BE2C (cell line): ENCODE results near the gene CREBZF.
"Not testable (repeated sequence)": the region's sequence is repeated elsewhere in the genome, so short reads cannot be mapped to it uniquely, and the experiment has no call there.

Source experiments
- DNase-seq: peaks from one replicate; pipeline ENCODE4 v3.0.0-alpha.2; 2020
- H3K27me3 ChIP-seq: fragments of 250-450 bp; sonication (Bioruptor Pico); 2 replicates; pipeline ENCODE4 v1.5.1; 2020; ENCODE audit warnings: mild to moderate bottlenecking
- H3K36me3 ChIP-seq: fragments of 250-450 bp; sonication (Bioruptor Pico); 2 replicates; pipeline ENCODE4 v1.5.1; 2020; ENCODE audit warnings: mild to moderate bottlenecking
- H3K4me1 ChIP-seq: fragments of 250-450 bp; sonication (Bioruptor Pico); 2 replicates; pipeline ENCODE4 v1.5.1; 2020
- H3K4me3 ChIP-seq: 2 replicates; pipeline ENCODE4 v1.5.1; 2011; ENCODE audit warnings: low read depth, low read length
- H3K9me3 ChIP-seq: fragments of 250-450 bp; sonication (Bioruptor Pico); 2 replicates; pipeline ENCODE4 v1.5.1; 2020
- CTCF ChIP-seq: IDR thresholded peaks from 2 replicates; pipeline ENCODE4 v1.5.1; 2012; ENCODE audit warnings: mild to moderate bottlenecking, low read depth, low read length

The CREBZF gene

GRCh38 chr11:85673393-85673792, 8.5 kb upstream of the CREBZF start:
- TF ChIP-seq CTCF, result no peak

GRCh38 chr11:85672105-85672902, 7.4 kb upstream of the CREBZF start:
- Histone ChIP-seq H3K36me3 (no peaks in the 10 kb centered on the region), H3K4me1 (no peaks in the 10 kb centered on the region), H3K27me3 (peaks cover 15% of the 10 kb centered on the region), H3K9me3 (no peaks in the 10 kb centered on the region), H3K4me3 (no peak overlapping the region)
- no peak for DNase-seq
- no peak for TF ChIP-seq CTCF

More at GRCh38 chr11:85673393-85673792, 8.5 kb upstream of the CREBZF start:
- Histone ChIP-seq H3K9me3 (no peaks in the 10 kb centered on the region), H3K4me1 (no peaks in the 10 kb centered on the region), H3K36me3 (no peaks in the 10 kb centered on the region), H3K27me3 (peaks cover 15% of the 10 kb centered on the region), H3K4me3 (no peak overlapping the region)
- DNase-seq, result no peak

- not testable (repeated sequence) for H3K4me1 ChIP-seq, DNase-seq, H3K36me3 ChIP-seq
Observed at GRCh38 chr11:85670949-85671663, 6.2 kb upstream of the CREBZF start.

GRCh38 chr11:85668157-85668556, 3.2 kb upstream of the CREBZF start:
- Histone ChIP-seq H3K27me3 (no peaks in the 10 kb centered on the region), H3K9me3 (no peaks in the 10 kb centered on the region), H3K4me1 (no peaks in the 10 kb centered on the region), H3K4me3 (no peak overlapping the region), H3K36me3 (no peaks in the 10 kb centered on the region)
- no peak for TF ChIP-seq CTCF
- DNase-seq, result no peak

More at GRCh38 chr11:85670949-85671663, 6.2 kb upstream of the CREBZF start:
- not testable (repeated sequence) for H3K4me3 ChIP-seq, H3K9me3 ChIP-seq
- peaks cover 15% of the 10 kb centered on the region for H3K27me3 ChIP-seq

DNA sequence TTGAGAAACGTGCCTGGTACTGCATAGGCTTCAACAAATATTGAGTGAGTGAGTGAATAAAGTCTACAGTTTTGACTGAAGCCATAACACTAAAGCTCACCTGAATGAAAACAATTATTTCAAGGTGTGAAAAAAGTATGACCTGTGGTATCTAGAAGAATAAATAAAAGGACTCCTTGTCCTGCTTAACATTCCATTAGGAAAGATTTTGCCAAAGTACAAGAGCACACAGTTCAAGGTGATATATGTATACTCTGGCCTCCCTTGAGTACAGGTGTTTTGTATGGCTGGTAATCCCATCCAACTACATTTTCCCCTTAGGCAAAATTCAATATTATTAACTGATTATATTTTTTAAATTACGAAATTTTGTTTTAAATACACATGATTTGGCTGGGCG, 1.8 kb upstream of the CREBZF start:
- TF ChIP-seq CTCF, result no peak
- DNase-seq, result no peak

GRCh38 chr11:85665733-85666132, 804 bp upstream of the CREBZF start:
- DNase-seq, result no peak
- no peak overlapping the region for H3K4me3 ChIP-seq
- no peak for TF ChIP-seq CTCF
- H3K27me3 ChIP-seq, result no peaks in the 10 kb centered on the region
- no peaks in the 10 kb centered on the region for H3K9me3 ChIP-seq
- peaks cover 6% of the 10 kb centered on the region for H3K36me3 ChIP-seq
- no peaks in the 10 kb centered on the region for H3K4me1 ChIP-seq

More for the DNA sequence above, 1.8 kb upstream of the CREBZF start:
- Histone ChIP-seq H3K9me3 (no peaks in the 10 kb centered on the region), H3K36me3 (no peaks in the 10 kb centered on the region; the same call in 1 of the 2 replicates), H3K4me1 (no peaks in the 10 kb centered on the region), H3K4me3 (no peak overlapping the region), H3K27me3 (no peaks in the 10 kb centered on the region)
